ENCODE measurements around the gene TGM1.
"Not testable (repeated sequence)": the region's sequence is repeated elsewhere in the genome, so short reads cannot be mapped to it uniquely, and the experiment has no call there.

The TGM1 gene

GRCh38 chr14:24216876-24217275 is 46.1 kb downstream of the TGM1 start:
- H3K9ac ChIP-seq (ENCODE audit: low read length); H4K8ac ChIP-seq (ENCODE audit: low read depth, low read length); H3K27ac ChIP-seq (ENCODE audit: low read depth, low read length); H3K23ac ChIP-seq (ENCODE audit: low read length); H3K4ac ChIP-seq (ENCODE audit: low read depth, low read length); H4K5ac ChIP-seq (ENCODE audit: low read length); H2BK120ac ChIP-seq (ENCODE audit: low read depth, low read length); H3K4me2 ChIP-seq (ENCODE audit: low read length); DNase-seq; H3K36me3 ChIP-seq (ENCODE audit: control insufficient read depth, insufficient read depth, low read length); H3K4me1 ChIP-seq (ENCODE audit: control insufficient read depth, low read depth, low read length); H3K79me1 ChIP-seq (ENCODE audit: low read length); H3K4me3 ChIP-seq (ENCODE audit: low read length); H3K56ac ChIP-seq (ENCODE audit: low read length); H3K27me3 ChIP-seq (ENCODE audit: insufficient read depth, low read length, poor library complexity); H3K18ac ChIP-seq (ENCODE audit: low read length); H2BK5ac ChIP-seq (ENCODE audit: low read length); H3K79me2 ChIP-seq (ENCODE audit: control insufficient read depth, insufficient read depth, low read length); H2BK15ac ChIP-seq (replicated peaks; ENCODE audit: low read depth); H2AK5ac ChIP-seq (ENCODE audit: low read length): not testable (repeated sequence)
- WGBS (ENCODE audit: extremely low coverage, insufficient coverage, low lambda C conversion rate) = no CpG with 5 or more reads among the region's 1 CpG

- no peak overlapping the region for H3K4me3 ChIP-seq (ENCODE audit: low read length)
- no CpG with 5 or more reads among the region's 2 CpGs for WGBS (ENCODE audit: extremely low coverage, insufficient coverage, low lambda C conversion rate)
- no peak overlapping the region for H4K8ac ChIP-seq (ENCODE audit: low read depth, low read length)
Measured at GRCh38 chr14:24216345-24216699, 46.7 kb downstream of the TGM1 start.

GRCh38 chr14:24215495-24216344 is 47.3 kb downstream of the TGM1 start, which contains the start of gene MDP1:
Gene MDP1, minus strand, starts transcription at chr14:24216066. Its CDS starts 111 bp downstream, at chr14:24215955.
- WGBS (ENCODE audit: extremely low coverage, insufficient coverage, low lambda C conversion rate) = no CpG with 5 or more reads among the region's 40 CpGs
- Histone ChIP-seq H3K79me2 (ENCODE audit: control insufficient read depth, insufficient read depth, low read length) (no peaks in the 10 kb centered on the region), H3K18ac (ENCODE audit: low read length) (no peak within 1 kb of the TSS), H3K36me3 (ENCODE audit: control insufficient read depth, insufficient read depth, low read length) (no peaks in the 10 kb centered on the region), H2BK5ac (ENCODE audit: low read length) (peak within 1 kb of the TSS; percentile 14), H3K23ac (ENCODE audit: low read length) (peak within 1 kb of the TSS; percentile 54), H3K4me1 (ENCODE audit: control insufficient read depth, low read depth, low read length) (peaks cover 4% of the 10 kb centered on the region), H3K79me1 (ENCODE audit: low read length) (no peaks in the 10 kb centered on the region), H3K4me3 (ENCODE audit: low read length) (peak within 1 kb of the TSS; percentile 79), H3K4ac (ENCODE audit: low read depth, low read length) (no peak within 1 kb of the TSS), H2AK5ac (ENCODE audit: low read length) (no peak within 1 kb of the TSS), H3K4me2 (ENCODE audit: low read length) (peak within 1 kb of the TSS; percentile 85), H3K27me3 (ENCODE audit: insufficient read depth, low read length, poor library complexity) (no peaks in the 10 kb centered on the region), H2BK15ac (replicated peaks; ENCODE audit: low read depth) (no peak within 1 kb of the TSS), H4K5ac (ENCODE audit: low read length) (no peak within 1 kb of the TSS), H2BK120ac (ENCODE audit: low read depth, low read length) (no peak within 1 kb of the TSS), H3K9ac (ENCODE audit: low read length) (peak within 1 kb of the TSS; percentile 91), H3K56ac (ENCODE audit: low read length) (peak within 1 kb of the TSS; percentile 96), H4K8ac (ENCODE audit: low read depth, low read length) (no peak within 1 kb of the TSS), H3K27ac (ENCODE audit: low read depth, low read length) (no peak within 1 kb of the TSS)
- DNase-seq = peak; percentile 93

More at GRCh38 chr14:24216345-24216699, 46.7 kb downstream of the TGM1 start:
- Histone ChIP-seq H3K4me2 (ENCODE audit: low read length) (no peak overlapping the region), H3K4ac (ENCODE audit: low read depth, low read length) (no peak overlapping the region), H3K27me3 (ENCODE audit: insufficient read depth, low read length, poor library complexity) (no peaks in the 10 kb centered on the region), H3K36me3 (ENCODE audit: control insufficient read depth, insufficient read depth, low read length) (no peaks in the 10 kb centered on the region), H3K9ac (ENCODE audit: low read length) (no peak overlapping the region), H4K5ac (ENCODE audit: low read length) (no peak overlapping the region), H3K56ac (ENCODE audit: low read length) (no peak overlapping the region), H2BK120ac (ENCODE audit: low read depth, low read length) (no peak overlapping the region), H3K4me1 (ENCODE audit: control insufficient read depth, low read depth, low read length) (peaks cover 4% of the 10 kb centered on the region), H2AK5ac (ENCODE audit: low read length) (no peak overlapping the region), H3K23ac (ENCODE audit: low read length) (no peak overlapping the region), H3K18ac (ENCODE audit: low read length) (no peak overlapping the region), H2BK5ac (ENCODE audit: low read length) (no peak overlapping the region), H3K27ac (ENCODE audit: low read depth, low read length) (no peak overlapping the region), H3K79me1 (ENCODE audit: low read length) (no peaks in the 10 kb centered on the region), H2BK15ac (replicated peaks; ENCODE audit: low read depth) (no peak overlapping the region), H3K79me2 (ENCODE audit: control insufficient read depth, insufficient read depth, low read length) (no peaks in the 10 kb centered on the region)
- DNase-seq = no peak

- Histone ChIP-seq H2BK15ac (replicated peaks; ENCODE audit: low read depth) (no peak overlapping the region), H2AK5ac (ENCODE audit: low read length) (peak overlapping the region; percentile 14), H3K4me3 (ENCODE audit: low read length) (peak overlapping the region; percentile 32), H3K9ac (ENCODE audit: low read length) (peak overlapping the region; percentile 65), H4K8ac (ENCODE audit: low read depth, low read length) (peak overlapping the region; percentile 77), H4K5ac (ENCODE audit: low read length) (peak overlapping the region; percentile 78), H3K79me1 (ENCODE audit: low read length) (no peaks in the 10 kb centered on the region), H2BK120ac (ENCODE audit: low read depth, low read length) (no peak overlapping the region), H3K4me2 (ENCODE audit: low read length) (peak overlapping the region; percentile 86), H3K36me3 (ENCODE audit: control insufficient read depth, insufficient read depth, low read length) (peaks cover 4% of the 10 kb centered on the region), H3K27ac (ENCODE audit: low read depth, low read length) (peak overlapping the region; percentile 47), H3K27me3 (ENCODE audit: insufficient read depth, low read length, poor library complexity) (no peaks in the 10 kb centered on the region), H2BK5ac (ENCODE audit: low read length) (no peak overlapping the region), H3K4ac (ENCODE audit: low read depth, low read length) (no peak overlapping the region), H3K79me2 (ENCODE audit: control insufficient read depth, insufficient read depth, low read length) (no peaks in the 10 kb centered on the region), H3K4me1 (ENCODE audit: control insufficient read depth, low read depth, low read length) (peaks cover 4% of the 10 kb centered on the region), H3K56ac (ENCODE audit: low read length) (peak overlapping the region; percentile 84), H3K18ac (ENCODE audit: low read length) (peak overlapping the region; percentile 34), H3K23ac (ENCODE audit: low read length) (no peak overlapping the region)
- peak; percentile 48 for DNase-seq
- no CpG with 5 or more reads among the region's 7 CpGs for WGBS (ENCODE audit: extremely low coverage, insufficient coverage, low lambda C conversion rate)
Measured at GRCh38 chr14:24213866-24214662, 48.9 kb downstream of the TGM1 start.

GRCh38 chr14:24212924-24213865 is 49.8 kb downstream of the TGM1 start, which contains the start of gene CHMP4A:
Gene CHMP4A, minus strand, starts transcription at chr14:24213488. Its CDS starts 49 bp downstream, at chr14:24213439.
- no peaks in the 10 kb centered on the region for H3K27me3 ChIP-seq (ENCODE audit: insufficient read depth, low read length, poor library complexity)
- peak; percentile 100 for DNase-seq
- no peak within 1 kb of the TSS for H2BK15ac ChIP-seq (replicated peaks; ENCODE audit: low read depth)
- H3K4me1 ChIP-seq (ENCODE audit: control insufficient read depth, low read depth, low read length) = peaks cover 4% of the 10 kb centered on the region
- peak within 1 kb of the TSS; percentile 98 for H3K27ac ChIP-seq (ENCODE audit: low read depth, low read length)
- no CpG with 5 or more reads among the region's 53 CpGs for WGBS (ENCODE audit: extremely low coverage, insufficient coverage, low lambda C conversion rate)
- H3K36me3 ChIP-seq (ENCODE audit: control insufficient read depth, insufficient read depth, low read length) = peaks cover 4% of the 10 kb centered on the region
- peak within 1 kb of the TSS; percentile 14 for H2AK5ac ChIP-seq (ENCODE audit: low read length)
- peak within 1 kb of the TSS; percentile 26 for H2BK5ac ChIP-seq (ENCODE audit: low read length)
- H3K4me3 ChIP-seq (ENCODE audit: low read length) = peak within 1 kb of the TSS; percentile 57
- no peaks in the 10 kb centered on the region for H3K79me1 ChIP-seq (ENCODE audit: low read length)
- H3K79me2 ChIP-seq (ENCODE audit: control insufficient read depth, insufficient read depth, low read length) = no peaks in the 10 kb centered on the region
- H4K8ac ChIP-seq (ENCODE audit: low read depth, low read length) = peak within 1 kb of the TSS; percentile 77
- peak within 1 kb of the TSS; percentile 85 for H3K4ac ChIP-seq (ENCODE audit: low read depth, low read length)
- peak within 1 kb of the TSS; percentile 84 for H3K56ac ChIP-seq (ENCODE audit: low read length)
- H3K4me2 ChIP-seq (ENCODE audit: low read length) = peak within 1 kb of the TSS; percentile 86
- no peak within 1 kb of the TSS for H2BK120ac ChIP-seq (ENCODE audit: low read depth, low read length)
- H3K18ac ChIP-seq (ENCODE audit: low read length) = peak within 1 kb of the TSS; percentile 82
- H4K5ac ChIP-seq (ENCODE audit: low read length) = peak within 1 kb of the TSS; percentile 78
- H3K23ac ChIP-seq (ENCODE audit: low read length) = no peak within 1 kb of the TSS
- H3K9ac ChIP-seq (ENCODE audit: low read length) = peak within 1 kb of the TSS; percentile 88
